ENCODE measurements around the gene TRAP1.

DNA sequence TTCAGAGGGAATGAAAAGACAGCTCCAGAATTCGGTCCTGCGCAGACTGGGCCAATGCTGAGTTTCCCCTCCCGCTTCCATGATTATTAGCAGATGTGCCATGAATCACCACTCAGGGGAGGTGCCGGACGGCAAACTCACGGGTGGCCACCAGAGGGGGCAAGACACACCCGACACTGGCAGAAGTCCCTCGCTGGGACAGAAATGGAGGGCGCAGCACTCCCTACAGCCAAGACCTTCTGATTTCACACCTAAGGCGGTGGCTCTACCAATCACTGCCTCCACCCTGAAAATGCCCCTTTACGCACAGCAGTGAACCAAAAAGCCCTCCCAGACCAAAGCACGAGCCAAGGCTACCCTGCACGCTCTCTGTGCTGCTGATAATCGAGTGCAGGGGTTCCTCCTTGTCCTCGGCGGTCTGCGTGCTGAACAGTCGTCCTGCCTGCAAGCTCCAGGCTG lies 26.8 kb downstream of the TRAP1 start:
- TF ChIP-seq, protein P1, sequence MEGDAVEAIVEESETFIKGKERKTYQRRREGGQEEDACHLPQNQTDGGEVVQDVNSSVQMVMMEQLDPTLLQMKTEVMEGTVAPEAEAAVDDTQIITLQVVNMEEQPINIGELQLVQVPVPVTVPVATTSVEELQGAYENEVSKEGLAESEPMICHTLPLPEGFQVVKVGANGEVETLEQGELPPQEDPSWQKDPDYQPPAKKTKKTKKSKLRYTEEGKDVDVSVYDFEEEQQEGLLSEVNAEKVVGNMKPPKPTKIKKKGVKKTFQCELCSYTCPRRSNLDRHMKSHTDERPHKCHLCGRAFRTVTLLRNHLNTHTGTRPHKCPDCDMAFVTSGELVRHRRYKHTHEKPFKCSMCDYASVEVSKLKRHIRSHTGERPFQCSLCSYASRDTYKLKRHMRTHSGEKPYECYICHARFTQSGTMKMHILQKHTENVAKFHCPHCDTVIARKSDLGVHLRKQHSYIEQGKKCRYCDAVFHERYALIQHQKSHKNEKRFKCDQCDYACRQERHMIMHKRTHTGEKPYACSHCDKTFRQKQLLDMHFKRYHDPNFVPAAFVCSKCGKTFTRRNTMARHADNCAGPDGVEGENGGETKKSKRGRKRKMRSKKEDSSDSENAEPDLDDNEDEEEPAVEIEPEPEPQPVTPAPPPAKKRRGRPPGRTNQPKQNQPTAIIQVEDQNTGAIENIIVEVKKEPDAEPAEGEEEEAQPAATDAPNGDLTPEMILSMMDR (IDR thresholded peaks at IDR 0.05; ENCODE audit: poor library complexity, severe bottlenecking), result peak; percentile 86
- TF ChIP-seq EP300 (conservative IDR thresholded peaks at IDR 0.05; ENCODE audit: poor library complexity, severe bottlenecking) (no peak), RAD21 (conservative IDR thresholded peaks at IDR 0.05) (peak; percentile 78), MXI1 (conservative IDR thresholded peaks at IDR 0.05; ENCODE audit: poor library complexity, severe bottlenecking) (peak; percentile 30), EZH2 (IDR thresholded peaks at IDR 0.05; ENCODE audit: borderline replicate concordance, insufficient read depth, low read length, poor library complexity, severe bottlenecking) (no peak), SMC3 (conservative IDR thresholded peaks at IDR 0.05; ENCODE audit: poor library complexity) (peak; percentile 89), TAF1 (IDR thresholded peaks at IDR 0.05; ENCODE audit: low read depth) (no peak), POLR2AphosphoS5 (IDR thresholded peaks at IDR 0.05) (no peak)
- TF ChIP-seq, protein P2, sequence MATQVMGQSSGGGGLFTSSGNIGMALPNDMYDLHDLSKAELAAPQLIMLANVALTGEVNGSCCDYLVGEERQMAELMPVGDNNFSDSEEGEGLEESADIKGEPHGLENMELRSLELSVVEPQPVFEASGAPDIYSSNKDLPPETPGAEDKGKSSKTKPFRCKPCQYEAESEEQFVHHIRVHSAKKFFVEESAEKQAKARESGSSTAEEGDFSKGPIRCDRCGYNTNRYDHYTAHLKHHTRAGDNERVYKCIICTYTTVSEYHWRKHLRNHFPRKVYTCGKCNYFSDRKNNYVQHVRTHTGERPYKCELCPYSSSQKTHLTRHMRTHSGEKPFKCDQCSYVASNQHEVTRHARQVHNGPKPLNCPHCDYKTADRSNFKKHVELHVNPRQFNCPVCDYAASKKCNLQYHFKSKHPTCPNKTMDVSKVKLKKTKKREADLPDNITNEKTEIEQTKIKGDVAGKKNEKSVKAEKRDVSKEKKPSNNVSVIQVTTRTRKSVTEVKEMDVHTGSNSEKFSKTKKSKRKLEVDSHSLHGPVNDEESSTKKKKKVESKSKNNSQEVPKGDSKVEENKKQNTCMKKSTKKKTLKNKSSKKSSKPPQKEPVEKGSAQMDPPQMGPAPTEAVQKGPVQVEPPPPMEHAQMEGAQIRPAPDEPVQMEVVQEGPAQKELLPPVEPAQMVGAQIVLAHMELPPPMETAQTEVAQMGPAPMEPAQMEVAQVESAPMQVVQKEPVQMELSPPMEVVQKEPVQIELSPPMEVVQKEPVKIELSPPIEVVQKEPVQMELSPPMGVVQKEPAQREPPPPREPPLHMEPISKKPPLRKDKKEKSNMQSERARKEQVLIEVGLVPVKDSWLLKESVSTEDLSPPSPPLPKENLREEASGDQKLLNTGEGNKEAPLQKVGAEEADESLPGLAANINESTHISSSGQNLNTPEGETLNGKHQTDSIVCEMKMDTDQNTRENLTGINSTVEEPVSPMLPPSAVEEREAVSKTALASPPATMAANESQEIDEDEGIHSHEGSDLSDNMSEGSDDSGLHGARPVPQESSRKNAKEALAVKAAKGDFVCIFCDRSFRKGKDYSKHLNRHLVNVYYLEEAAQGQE (IDR thresholded peaks at IDR 0.05; ENCODE audit: borderline replicate concordance), result no peak
